ENCODE results near the gene LRRC26.

Gene LRRC26

GRCh38 chr9:137200311-137201204, 30.7 kb upstream of the LRRC26 start, which contains the start of gene TPRN:
Gene TPRN, minus strand, starts transcription at chr9:137200741. Its CDS starts 30 bp downstream, at chr9:137200711.
- ATAC-seq (ENCODE audit: insufficient read depth, low read depth) (peak; percentile 95), DNase-seq (peak; percentile 99)
- Histone ChIP-seq H3K27me3 (ENCODE audit: insufficient read depth, low read length, poor library complexity) (no peaks in the 10 kb centered on the region), H2AFZ (ENCODE audit: low read depth, low read length) (peak within 1 kb of the TSS; percentile 87), H3K4me2 (ENCODE audit: insufficient read depth, low read length) (peak within 1 kb of the TSS; percentile 97), H3K79me2 (ENCODE audit: insufficient read depth, low read length) (peaks cover 48% of the 10 kb centered on the region), H3K4me1 (ENCODE audit: insufficient read depth, low read length) (peaks cover 64% of the 10 kb centered on the region), H4K20me1 (ENCODE audit: insufficient read depth, low read length) (peaks cover 42% of the 10 kb centered on the region), H3K27ac (ENCODE audit: low read length) (peak within 1 kb of the TSS; percentile 89), H3K36me3 (ENCODE audit: insufficient read depth, low read length) (peaks cover 11% of the 10 kb centered on the region), H3K9ac (ENCODE audit: low read depth, low read length) (peak within 1 kb of the TSS; percentile 77), H3K9me3 (ENCODE audit: insufficient read depth, low read length, severe bottlenecking) (no peaks in the 10 kb centered on the region), H3K4me3 (ENCODE audit: low read depth in 1 of 2, low read length in 2 of 2) (peak within 1 kb of the TSS; percentile 43 to 94)
- no peak for TF ChIP-seq EZH2 (IDR thresholded peaks at IDR 0.05; ENCODE audit: borderline replicate concordance, low read depth, low read length, severe bottlenecking)
- TF ChIP-seq CTCF (IDR thresholded peaks at IDR 0.05; ENCODE audit: borderline replicate concordance, extremely low read depth, low read length, poor library complexity, severe bottlenecking): no peak

- Histone ChIP-seq H3K4me2 (ENCODE audit: insufficient read depth, low read length) (peak overlapping the region; percentile 97), H3K9ac (ENCODE audit: low read depth, low read length) (peak overlapping the region; percentile 45), H3K79me2 (ENCODE audit: insufficient read depth, low read length) (peaks cover 39% of the 10 kb centered on the region), H3K27me3 (ENCODE audit: insufficient read depth, low read length, poor library complexity) (no peaks in the 10 kb centered on the region), H4K20me1 (ENCODE audit: insufficient read depth, low read length) (peaks cover 36% of the 10 kb centered on the region), H3K4me3 (ENCODE audit: low read depth in 1 of 2, low read length in 2 of 2) (peak overlapping the region in 1 of 2 experiments; percentile 44; a peak in 2 of 4 replicates), H3K4me1 (ENCODE audit: insufficient read depth, low read length) (peaks cover 59% of the 10 kb centered on the region), H3K9me3 (ENCODE audit: insufficient read depth, low read length, severe bottlenecking) (no peaks in the 10 kb centered on the region), H3K36me3 (ENCODE audit: insufficient read depth, low read length) (peaks cover 10% of the 10 kb centered on the region), H3K27ac (ENCODE audit: low read length) (no peak overlapping the region), H2AFZ (ENCODE audit: low read depth, low read length) (no peak overlapping the region)
- TF ChIP-seq EZH2 (IDR thresholded peaks at IDR 0.05; ENCODE audit: borderline replicate concordance, low read depth, low read length, severe bottlenecking) (no peak), CTCF (IDR thresholded peaks at IDR 0.05; ENCODE audit: borderline replicate concordance, extremely low read depth, low read length, poor library complexity, severe bottlenecking) (no peak)
- no peak for ATAC-seq (ENCODE audit: insufficient read depth, low read depth)
- DNase-seq: no peak
These were observed 29.7 kb upstream of the LRRC26 start for GRCh38 chr9:137199411-137200121.

- TF ChIP-seq CTCF (IDR thresholded peaks at IDR 0.05; ENCODE audit: borderline replicate concordance, extremely low read depth, low read length, poor library complexity, severe bottlenecking) (no peak), EZH2 (IDR thresholded peaks at IDR 0.05; ENCODE audit: borderline replicate concordance, low read depth, low read length, severe bottlenecking) (no peak)
- Histone ChIP-seq H3K79me2 (ENCODE audit: insufficient read depth, low read length) (peaks cover 32% of the 10 kb centered on the region), H3K27ac (ENCODE audit: low read length) (no peak overlapping the region), H3K36me3 (ENCODE audit: insufficient read depth, low read length) (peaks cover 4% of the 10 kb centered on the region), H2AFZ (ENCODE audit: low read depth, low read length) (no peak overlapping the region), H3K4me1 (ENCODE audit: insufficient read depth, low read length) (peaks cover 53% of the 10 kb centered on the region), H3K27me3 (ENCODE audit: insufficient read depth, low read length, poor library complexity) (no peaks in the 10 kb centered on the region), H3K4me2 (ENCODE audit: insufficient read depth, low read length) (peak overlapping the region; percentile 97), H3K4me3 (ENCODE audit: low read depth in 1 of 2, low read length in 2 of 2) (peak overlapping the region in 1 of 2 experiments; percentile 44; a peak in 1 of 4 replicates), H4K20me1 (ENCODE audit: insufficient read depth, low read length) (peaks cover 30% of the 10 kb centered on the region), H3K9me3 (ENCODE audit: insufficient read depth, low read length, severe bottlenecking) (no peaks in the 10 kb centered on the region), H3K9ac (ENCODE audit: low read depth, low read length) (peak overlapping the region; percentile 45; the same call in 1 of the 2 replicates)
- DNase-seq (no peak), ATAC-seq (ENCODE audit: insufficient read depth, low read depth) (no peak)
These were observed 29.0 kb upstream of the LRRC26 start for GRCh38 chr9:137198902-137199283.
